Endodermal cell (in vitro differentiated cells): Measurements from ENCODE around the gene ACAN. TPM values are rescaled to one million over a fixed set of nuclear protein-coding genes. Genes with fewer than 3 reads are reported as not detected.

Experiments
- DNase-seq: peaks from one replicate; pipeline ENCODE4 v3.0.0-alpha.2; 2017
- H3K27ac ChIP-seq: 2 replicates; pipeline ENCODE4 v1.5.1; 2013; ENCODE audit warnings: mild to moderate bottlenecking, low read depth, low read length, moderate library complexity
- H3K27me3 ChIP-seq: 2 replicates; pipeline ENCODE4 v1.6.1; 2013; ENCODE audit warnings: mild to moderate bottlenecking, low read length, moderate library complexity; ENCODE audit not compliant: insufficient read depth, control insufficient read depth, poor library complexity, severe bottlenecking
- H3K36me3 ChIP-seq: 2 replicates; pipeline ENCODE4 v1.7.0; 2013; ENCODE audit warnings: mild to moderate bottlenecking, low read length, moderate library complexity; ENCODE audit not compliant: control insufficient read depth, insufficient read depth
- H3K4me1 ChIP-seq: one replicate; pipeline ENCODE4 v1.7.0; 2013; ENCODE audit warnings: low read length; ENCODE audit not compliant: control insufficient read depth, insufficient read depth
- H3K4me3 ChIP-seq: 2 replicates; pipeline ENCODE4 v1.5.1; 2013; ENCODE audit warnings: mild to moderate bottlenecking, low read length, moderate library complexity
- H3K9ac ChIP-seq: 2 replicates; pipeline ENCODE4 v1.6.1; 2013; ENCODE audit warnings: mild to moderate bottlenecking, low read length, moderate library complexity; ENCODE audit not compliant: poor library complexity, severe bottlenecking; ENCODE audit errors: extremely low read depth
- H3K9me3 ChIP-seq: 2 replicates; pipeline ENCODE4 v1.6.1; 2013; ENCODE audit warnings: mild to moderate bottlenecking, low read length, moderate library complexity; ENCODE audit not compliant: control insufficient read depth
- H3K27ac Mint-ChIP-seq: 2 replicates; pipeline ENCODE4 v1.8.0; 2020; ENCODE audit warnings: mixed read lengths
- H3K27me3 Mint-ChIP-seq: 2 replicates; pipeline ENCODE4 v1.8.0; 2021; ENCODE audit warnings: mild to moderate bottlenecking, mixed read lengths; ENCODE audit not compliant: insufficient read depth
- H3K36me3 Mint-ChIP-seq: 2 replicates; pipeline ENCODE4 v1.8.0; 2020; ENCODE audit warnings: low read depth, mixed read lengths
- H3K4me1 Mint-ChIP-seq: 2 replicates; pipeline ENCODE4 v1.8.0; 2020; ENCODE audit warnings: mixed read lengths
- H3K4me3 Mint-ChIP-seq: 2 replicates; pipeline ENCODE4 v1.8.0; 2020; ENCODE audit warnings: mild to moderate bottlenecking, moderate library complexity, mixed read lengths
- H3K9me3 Mint-ChIP-seq: 2 replicates; pipeline ENCODE4 v1.8.0; 2020; ENCODE audit warnings: mild to moderate bottlenecking, mixed read lengths
- WGBS, 2 experiments: methylation state at CpG; one replicate each; pipeline versions ENCODE4 v1.1.5 to v1.1.7; 2013; ENCODE audit warnings: missing lambda C conversion rate in 2 of 2, mixed read lengths in 1 of 2; ENCODE audit not compliant: insufficient coverage in 1 of 2, insufficient read length in 1 of 2; 5-methylcytosine and 5-hydroxymethylcytosine counted together
- total RNA-seq, 2 donors: library from RNA; stranded (reverse); fragmentation: NEBNext Ultra II Directional in 1 of 2; extraction: Animal tissue kit (Norgen Biotek cat#: 25700) in 1 of 2; gene quantifications; 2 replicates in 1 of 2; 3 replicates in 1 of 2; pipeline ENCODE4 v1.2.1, GENCODE V29; 2021
- TF ChIP-seq, protein P1 (sequence below): fragments of 200-600 bp; sonication (generic); conservative IDR thresholded peaks from 2 replicates; pipeline ENCODE4 v1.5.0; 2021; ENCODE audit warnings: antibody characterized with exemption, mild to moderate bottlenecking

Gene ACAN
- total RNA-seq, 2 donors from 2014 or later: 0.38 to 0.75 TPM

- H3K27me3 Mint-ChIP-seq: no peaks in the 10 kb centered on the region
- 94 to 100% methylated on average over 1 to 2 of the region's 2 CpGs for WGBS, 2 experiments
These were observed 99.6 kb downstream of the ACAN start for GRCh38 chr15:88902846-88903245.

DNA sequence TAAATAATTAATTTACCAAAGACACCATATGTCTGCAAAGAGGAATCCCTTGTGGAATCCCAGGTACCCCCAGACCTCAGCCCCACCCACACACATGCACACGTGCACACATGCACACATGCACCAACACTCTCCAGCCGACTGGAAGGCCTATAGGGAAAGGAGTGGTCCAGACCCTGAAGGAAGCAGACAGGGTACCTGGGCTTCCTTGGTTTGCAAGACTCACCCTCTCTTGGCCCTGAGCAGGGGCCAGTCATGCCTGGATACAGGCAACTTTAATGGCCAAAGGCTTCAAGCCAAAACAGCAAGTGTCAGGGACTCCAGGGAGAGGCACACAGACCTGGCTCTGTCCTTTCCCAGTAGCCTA lies 101.0 kb downstream of the ACAN start:
- Histone ChIP-seq H3K4me3 (no peak overlapping the region), H3K27ac (no peak overlapping the region), H3K9ac (no peak overlapping the region), H3K4me1 (no peaks in the 10 kb centered on the region), H3K36me3 (peaks cover 73% of the 10 kb centered on the region), H3K9me3 (no peaks in the 10 kb centered on the region), H3K27me3 (no peaks in the 10 kb centered on the region)
- no peak for DNase-seq
- WGBS, 2 experiments: 89% methylated on average over 2 of the region's 2 CpGs; no CpG with 5 or more reads in 1 of the 2 experiments
- Mint-ChIP-seq H3K4me1 (peaks cover 10% of the 10 kb centered on the region), H3K27ac (no peak overlapping the region), H3K36me3 (peaks cover 86% of the 10 kb centered on the region), H3K27me3 (no peaks in the 10 kb centered on the region), H3K9me3 (no peaks in the 10 kb centered on the region), H3K4me3 (no peak overlapping the region)
- TF ChIP-seq, protein P1, sequence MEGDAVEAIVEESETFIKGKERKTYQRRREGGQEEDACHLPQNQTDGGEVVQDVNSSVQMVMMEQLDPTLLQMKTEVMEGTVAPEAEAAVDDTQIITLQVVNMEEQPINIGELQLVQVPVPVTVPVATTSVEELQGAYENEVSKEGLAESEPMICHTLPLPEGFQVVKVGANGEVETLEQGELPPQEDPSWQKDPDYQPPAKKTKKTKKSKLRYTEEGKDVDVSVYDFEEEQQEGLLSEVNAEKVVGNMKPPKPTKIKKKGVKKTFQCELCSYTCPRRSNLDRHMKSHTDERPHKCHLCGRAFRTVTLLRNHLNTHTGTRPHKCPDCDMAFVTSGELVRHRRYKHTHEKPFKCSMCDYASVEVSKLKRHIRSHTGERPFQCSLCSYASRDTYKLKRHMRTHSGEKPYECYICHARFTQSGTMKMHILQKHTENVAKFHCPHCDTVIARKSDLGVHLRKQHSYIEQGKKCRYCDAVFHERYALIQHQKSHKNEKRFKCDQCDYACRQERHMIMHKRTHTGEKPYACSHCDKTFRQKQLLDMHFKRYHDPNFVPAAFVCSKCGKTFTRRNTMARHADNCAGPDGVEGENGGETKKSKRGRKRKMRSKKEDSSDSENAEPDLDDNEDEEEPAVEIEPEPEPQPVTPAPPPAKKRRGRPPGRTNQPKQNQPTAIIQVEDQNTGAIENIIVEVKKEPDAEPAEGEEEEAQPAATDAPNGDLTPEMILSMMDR: no peak

More at GRCh38 chr15:88902846-88903245, 99.6 kb downstream of the ACAN start:
- no peak overlapping the region for H3K4me3 Mint-ChIP-seq
- TF ChIP-seq, protein P1: no peak
- no peaks in the 10 kb centered on the region for H3K4me1 ChIP-seq
- peaks cover 78% of the 10 kb centered on the region for H3K36me3 Mint-ChIP-seq
- no peak for DNase-seq
- no peaks in the 10 kb centered on the region for H3K9me3 Mint-ChIP-seq
- peaks cover 21% of the 10 kb centered on the region for H3K4me1 Mint-ChIP-seq
- no peak overlapping the region for H3K27ac ChIP-seq
- no peak overlapping the region for H3K9ac ChIP-seq
- H3K27ac Mint-ChIP-seq: no peak overlapping the region
- H3K9me3 ChIP-seq: no peaks in the 10 kb centered on the region
- no peaks in the 10 kb centered on the region for H3K27me3 ChIP-seq
- H3K4me3 ChIP-seq: no peak overlapping the region
- H3K36me3 ChIP-seq: peaks cover 61% of the 10 kb centered on the region

- no peaks in the 10 kb centered on the region for H3K27me3 Mint-ChIP-seq
- no peaks in the 10 kb centered on the region for H3K9me3 Mint-ChIP-seq
- Histone ChIP-seq H3K36me3 (peaks cover 78% of the 10 kb centered on the region), H3K9me3 (no peaks in the 10 kb centered on the region), H3K4me1 (no peaks in the 10 kb centered on the region), H3K4me3 (no peak overlapping the region), H3K9ac (no peak overlapping the region), H3K27me3 (no peaks in the 10 kb centered on the region), H3K27ac (no peak overlapping the region)
- no peak overlapping the region for H3K4me3 Mint-ChIP-seq
- peak; percentile 97 for DNase-seq
- H3K4me1 Mint-ChIP-seq: peaks cover 10% of the 10 kb centered on the region
- H3K36me3 Mint-ChIP-seq: peaks cover 89% of the 10 kb centered on the region
- H3K27ac Mint-ChIP-seq: no peak overlapping the region
- 48 to 49% methylated on average over 6 to 10 of the region's 10 CpGs for WGBS, 2 experiments
- TF ChIP-seq, protein P1: peak; percentile 99
These were observed 101.5 kb downstream of the ACAN start for GRCh38 chr15:88904624-88905327.
